Measurements from ENCODE around the gene NUP98. TPM values are rescaled to one million over a fixed set of nuclear protein-coding genes. Genes with fewer than 3 reads are reported as not detected.
A peak's percentile ranks its signal among the peaks of the same experiment; 100 is the strongest.

NUP98 gene
- polyA plus RNA-seq, 3 donors = 19.6 to 76.2 (median 28.5) TPM

DNA sequence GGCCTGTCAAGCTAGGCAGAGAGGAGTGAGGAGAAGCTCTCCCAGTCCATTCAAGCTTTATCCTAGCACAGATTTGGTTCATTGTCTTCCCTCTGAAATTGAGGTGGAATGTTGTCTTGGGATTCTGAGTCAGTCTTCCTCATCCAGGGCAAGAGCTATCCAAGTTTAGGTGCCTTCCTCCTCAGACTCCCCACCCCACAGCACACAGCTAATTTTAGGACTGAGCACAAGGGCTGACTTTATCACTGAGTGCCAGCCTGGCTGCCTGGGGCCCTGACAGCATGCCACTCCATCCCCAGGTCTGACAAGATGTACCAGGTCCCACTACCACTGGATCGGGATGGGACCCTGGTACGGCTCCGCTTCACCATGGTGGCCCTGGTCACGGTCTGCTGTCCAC is 13.6 kb upstream of the NUP98 start:
- H4K20me1 ChIP-seq (ENCODE audit: insufficient read depth, low read length) = no peaks in the 10 kb centered on the region
- no peaks in the 10 kb centered on the region for H3K79me2 ChIP-seq (ENCODE audit: insufficient read depth, low read length)
- H3K4me1 Mint-ChIP-seq = peaks cover 13% of the 10 kb centered on the region
- no peaks in the 10 kb centered on the region for H3K36me3 ChIP-seq (replicated peaks in 1 of 2; ENCODE audit: control insufficient read depth in 1 of 2, insufficient read depth in 2 of 2, low read length in 2 of 2)
- peaks cover 3 to 6% of the 10 kb centered on the region in 2 donors for H3K36me3 Mint-ChIP-seq
- H2AFZ ChIP-seq (ENCODE audit: insufficient read depth, low read depth, low read length, poor library complexity, severe bottlenecking) = no peak overlapping the region
- H3K4me1 ChIP-seq (ENCODE audit: control insufficient read depth in 1 of 2, insufficient read depth in 2 of 2, low read length in 2 of 2) = peaks cover 10 to 14% of the 10 kb centered on the region in 2 donors
- H3K27me3 ChIP-seq (ENCODE audit: control insufficient read depth in 2 of 2, insufficient read depth in 2 of 2, low read length in 2 of 2) = no peaks in the 10 kb centered on the region
- H3K27ac Mint-ChIP-seq = peak overlapping the region in 2 of 7 donors; percentile 18 to 50
- H3K4me3 ChIP-seq (replicated peaks in 1 of 3; ENCODE audit: low read depth in 2 of 3, low read length in 3 of 3) = no peak overlapping the region
- no peaks in the 10 kb centered on the region for H3K9me3 ChIP-seq (replicated peaks in 1 of 2; ENCODE audit: control insufficient read depth in 1 of 2, insufficient read depth in 1 of 2, low read length in 2 of 2)
- no peaks in the 10 kb centered on the region for H3K9me3 Mint-ChIP-seq
- H3K9ac ChIP-seq (ENCODE audit: insufficient read depth, low read length, poor library complexity, severe bottlenecking) = no peak overlapping the region
- 100% methylated on average over 4 of the region's 4 CpGs for WGBS (ENCODE audit: insufficient coverage)
- intact Hi-C loops (cut with micrococcal nuclease) = no loop called here
- H3K4me3 Mint-ChIP-seq = no peak overlapping the region
- TF ChIP-seq, protein P1, sequence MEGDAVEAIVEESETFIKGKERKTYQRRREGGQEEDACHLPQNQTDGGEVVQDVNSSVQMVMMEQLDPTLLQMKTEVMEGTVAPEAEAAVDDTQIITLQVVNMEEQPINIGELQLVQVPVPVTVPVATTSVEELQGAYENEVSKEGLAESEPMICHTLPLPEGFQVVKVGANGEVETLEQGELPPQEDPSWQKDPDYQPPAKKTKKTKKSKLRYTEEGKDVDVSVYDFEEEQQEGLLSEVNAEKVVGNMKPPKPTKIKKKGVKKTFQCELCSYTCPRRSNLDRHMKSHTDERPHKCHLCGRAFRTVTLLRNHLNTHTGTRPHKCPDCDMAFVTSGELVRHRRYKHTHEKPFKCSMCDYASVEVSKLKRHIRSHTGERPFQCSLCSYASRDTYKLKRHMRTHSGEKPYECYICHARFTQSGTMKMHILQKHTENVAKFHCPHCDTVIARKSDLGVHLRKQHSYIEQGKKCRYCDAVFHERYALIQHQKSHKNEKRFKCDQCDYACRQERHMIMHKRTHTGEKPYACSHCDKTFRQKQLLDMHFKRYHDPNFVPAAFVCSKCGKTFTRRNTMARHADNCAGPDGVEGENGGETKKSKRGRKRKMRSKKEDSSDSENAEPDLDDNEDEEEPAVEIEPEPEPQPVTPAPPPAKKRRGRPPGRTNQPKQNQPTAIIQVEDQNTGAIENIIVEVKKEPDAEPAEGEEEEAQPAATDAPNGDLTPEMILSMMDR (IDR thresholded peaks at IDR 0.05) = no peak
- no peak overlapping the region for H3K4me2 ChIP-seq (replicated peaks; ENCODE audit: extremely low read depth, low read length, poor library complexity, severe bottlenecking)
- DNase-seq = no peak
- H3K27me3 Mint-ChIP-seq (ENCODE audit: low read depth in 3 of 3) = no peaks in the 10 kb centered on the region
- H3K27ac ChIP-seq (ENCODE audit: low read depth in 1 of 2, low read length in 2 of 2) = no peak overlapping the region

DNA sequence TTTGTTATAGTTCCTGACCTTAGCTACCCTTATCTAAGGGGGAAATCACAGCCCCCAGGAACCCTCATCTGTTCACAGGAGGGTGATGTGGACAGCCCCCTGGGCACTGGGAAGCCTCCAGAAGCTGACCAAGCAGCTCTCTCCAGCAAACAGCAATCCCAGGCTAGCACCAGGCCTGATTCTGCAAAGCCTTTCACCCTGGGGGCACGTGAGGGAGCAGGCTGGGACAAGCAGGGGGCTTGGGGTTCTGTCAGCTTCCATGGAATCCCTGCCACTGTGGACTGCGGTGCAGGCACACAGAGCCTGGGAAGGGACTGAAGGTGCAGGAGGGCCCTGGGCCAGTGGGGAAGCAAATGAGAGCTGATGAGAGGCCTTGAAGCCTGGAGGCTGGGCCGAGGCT is 13.1 kb upstream of the NUP98 start:
- TF ChIP-seq, protein P1 (IDR thresholded peaks at IDR 0.05) = no peak
- intact Hi-C loops (cut with micrococcal nuclease) = no loop called here
- no peak for DNase-seq
- Histone ChIP-seq H3K27ac (ENCODE audit: low read depth in 1 of 2, low read length in 2 of 2) (no peak overlapping the region), H3K27me3 (ENCODE audit: control insufficient read depth in 2 of 2, insufficient read depth in 2 of 2, low read length in 2 of 2) (no peaks in the 10 kb centered on the region), H4K20me1 (ENCODE audit: insufficient read depth, low read length) (no peaks in the 10 kb centered on the region), H3K4me1 (ENCODE audit: control insufficient read depth in 1 of 2, insufficient read depth in 2 of 2, low read length in 2 of 2) (peaks cover 10 to 14% of the 10 kb centered on the region in 2 donors), H3K9ac (ENCODE audit: insufficient read depth, low read length, poor library complexity, severe bottlenecking) (no peak overlapping the region), H2AFZ (ENCODE audit: insufficient read depth, low read depth, low read length, poor library complexity, severe bottlenecking) (no peak overlapping the region), H3K36me3 (replicated peaks in 1 of 2; ENCODE audit: control insufficient read depth in 1 of 2, insufficient read depth in 2 of 2, low read length in 2 of 2) (no peaks in the 10 kb centered on the region), H3K79me2 (ENCODE audit: insufficient read depth, low read length) (no peaks in the 10 kb centered on the region), H3K9me3 (replicated peaks in 1 of 2; ENCODE audit: control insufficient read depth in 1 of 2, insufficient read depth in 1 of 2, low read length in 2 of 2) (no peaks in the 10 kb centered on the region), H3K4me3 (replicated peaks in 1 of 3; ENCODE audit: low read depth in 2 of 3, low read length in 3 of 3) (no peak overlapping the region), H3K4me2 (replicated peaks; ENCODE audit: extremely low read depth, low read length, poor library complexity, severe bottlenecking) (no peak overlapping the region)
- Mint-ChIP-seq H3K4me1 (peaks cover 13% of the 10 kb centered on the region), H3K4me3 (no peak overlapping the region), H3K36me3 (peaks cover 3 to 6% of the 10 kb centered on the region in 2 donors), H3K27me3 (ENCODE audit: low read depth in 3 of 3) (no peaks in the 10 kb centered on the region), H3K9me3 (no peaks in the 10 kb centered on the region), H3K27ac (no peak overlapping the region)
- 93% methylated on average over 3 of the region's 3 CpGs for WGBS (ENCODE audit: insufficient coverage)

Measured in CD14-positive monocyte (primary cell).